T-helper 9 cell (primary cell): ENCODE data around the gene IQCB1.
"Not testable (repeated sequence)": the region's sequence is repeated elsewhere in the genome, so short reads cannot be mapped to it uniquely, and the experiment has no call there.

Experiments
- DNase-seq: peaks from one replicate; pipeline ENCODE4 v3.0.0-alpha.2; 2020

The IQCB1 gene

DNA sequence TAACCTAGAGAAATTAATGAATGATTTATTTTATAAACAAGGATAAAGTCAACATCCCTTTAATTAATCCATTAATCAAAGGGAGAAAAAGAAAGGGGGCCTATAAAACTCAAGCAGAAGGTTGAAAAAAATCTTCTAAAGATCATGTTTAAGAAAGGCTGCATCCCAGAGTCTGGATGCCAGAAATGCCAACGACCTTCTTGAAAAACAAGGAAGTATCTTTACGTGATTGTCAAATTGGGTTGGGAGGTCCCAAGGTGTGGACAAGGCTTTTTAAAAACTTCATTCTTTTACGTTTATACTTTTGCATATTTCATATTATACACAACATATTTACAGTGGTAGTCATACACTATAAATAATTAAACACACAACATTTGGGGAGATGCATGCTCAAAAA, 86.9 kb downstream of the IQCB1 start:
- DNase-seq = no peak

DNA sequence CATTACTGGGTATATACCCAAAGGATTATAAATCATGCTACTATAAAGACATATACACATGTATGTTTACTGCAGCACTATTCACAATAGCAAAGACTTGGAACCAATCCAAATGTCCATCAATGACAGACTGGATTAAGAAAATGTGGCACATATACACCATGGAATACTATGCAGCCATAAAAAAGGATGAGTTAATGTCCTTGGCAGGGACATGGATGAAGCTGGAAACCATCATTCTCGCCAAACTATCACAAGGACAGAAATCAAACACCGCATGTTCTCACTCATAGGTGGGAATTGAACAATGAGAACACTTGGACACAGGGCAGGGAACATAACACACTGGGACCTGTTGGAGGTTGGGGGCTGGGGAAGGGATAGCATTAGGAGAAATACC, 91.8 kb downstream of the IQCB1 start:
- DNase-seq = not testable (repeated sequence)

- DNase-seq = no peak
Observed at GRCh38 chr3:121740896-121741295, 94.0 kb downstream of the IQCB1 start.

GRCh38 chr3:121739902-121740301, 95.0 kb downstream of the IQCB1 start:
- DNase-seq = no peak

- DNase-seq = no peak
Observed at GRCh38 chr3:121737644-121738043, 97.2 kb downstream of the IQCB1 start.

DNA sequence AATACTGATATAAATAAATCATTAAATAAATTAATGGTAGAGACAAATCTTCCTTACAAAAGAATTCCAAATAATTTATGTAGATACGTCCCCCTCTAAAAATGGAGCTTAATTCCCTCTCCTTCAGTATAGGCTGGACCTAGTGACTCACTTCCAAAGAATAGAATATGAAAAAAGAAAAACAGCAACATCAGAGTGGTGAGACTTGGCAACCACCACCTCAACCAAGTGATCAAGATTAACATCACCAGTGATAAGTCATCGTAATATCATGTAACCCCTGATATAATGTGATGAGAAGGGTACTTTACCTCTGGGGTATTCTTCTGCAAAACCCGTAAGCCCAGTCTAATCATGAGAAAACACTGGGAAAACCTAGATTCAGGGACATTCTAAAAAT, 98.7 kb downstream of the IQCB1 start:
- no peak for DNase-seq

DNA sequence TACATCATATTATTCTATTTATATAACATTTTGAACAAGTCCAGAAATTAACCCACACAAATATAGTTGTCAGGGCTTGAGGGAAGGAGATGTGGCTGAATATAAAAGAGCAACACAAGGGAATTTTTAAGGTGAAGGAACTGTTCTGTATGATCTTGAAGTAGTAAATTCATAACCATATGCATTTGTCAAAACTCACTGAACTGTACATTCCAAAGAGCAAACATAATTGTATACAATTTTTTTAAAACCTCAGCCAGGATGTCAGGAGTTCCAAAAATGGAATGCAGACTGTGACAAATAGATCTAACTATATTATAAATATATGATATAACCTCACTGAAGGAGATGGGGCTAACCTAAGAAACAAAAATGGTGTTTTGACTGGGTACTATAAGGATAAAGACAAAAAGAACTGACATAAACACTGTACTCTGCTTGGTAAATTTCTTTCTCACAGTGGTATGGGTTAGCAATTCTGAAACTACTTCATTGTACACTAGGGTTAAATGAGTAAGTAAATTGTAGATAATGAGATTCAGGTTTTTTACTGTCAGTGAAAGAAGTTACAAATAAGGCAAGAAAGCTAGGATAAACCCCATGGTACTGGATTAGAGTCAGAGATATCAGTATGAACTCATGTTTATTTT, 99.7 kb downstream of the IQCB1 start:
- DNase-seq = no peak

GRCh38 chr3:121730940-121731687, 103.7 kb downstream of the IQCB1 start:
- no peak for DNase-seq

DNA sequence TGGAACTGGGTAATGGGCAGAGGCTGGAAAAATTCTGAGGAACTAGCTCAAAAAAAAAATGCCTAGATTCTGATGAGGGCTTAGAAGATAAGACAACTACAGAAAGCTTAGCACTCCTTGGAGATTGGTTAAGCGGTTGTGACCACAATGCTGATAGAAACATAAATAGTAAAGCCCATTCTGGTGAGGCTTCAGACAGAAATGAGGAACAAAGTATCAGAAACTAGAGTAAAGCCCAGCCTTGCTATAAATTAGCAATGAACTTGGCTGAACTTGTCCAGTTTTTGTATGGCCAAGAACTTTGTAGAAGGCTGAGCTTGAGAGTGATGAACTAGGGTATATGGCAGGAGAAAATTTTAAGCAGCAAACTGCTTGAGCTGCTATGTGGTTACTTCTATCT, 110.7 kb downstream of the IQCB1 start:
- DNase-seq = no peak

DNA sequence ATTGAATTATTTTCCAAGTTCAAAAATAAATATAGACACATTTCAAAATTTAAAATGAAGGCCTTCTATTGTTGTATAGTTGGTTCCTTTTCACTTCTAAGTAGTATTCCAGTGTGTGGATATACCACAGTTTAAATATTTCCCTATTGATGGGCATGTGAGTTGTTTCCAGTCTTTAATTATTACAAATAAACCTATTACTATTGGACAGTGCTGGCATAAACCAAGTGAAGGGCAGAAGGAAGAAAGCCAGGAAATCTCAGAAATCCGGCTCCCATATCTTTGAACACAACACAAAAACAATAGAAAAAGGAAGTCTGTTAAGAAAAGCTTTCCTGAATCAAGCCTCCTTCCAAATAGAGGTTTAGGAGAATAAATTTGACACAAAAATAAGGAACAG, 111.4 kb downstream of the IQCB1 start:
- no peak for DNase-seq

DNA sequence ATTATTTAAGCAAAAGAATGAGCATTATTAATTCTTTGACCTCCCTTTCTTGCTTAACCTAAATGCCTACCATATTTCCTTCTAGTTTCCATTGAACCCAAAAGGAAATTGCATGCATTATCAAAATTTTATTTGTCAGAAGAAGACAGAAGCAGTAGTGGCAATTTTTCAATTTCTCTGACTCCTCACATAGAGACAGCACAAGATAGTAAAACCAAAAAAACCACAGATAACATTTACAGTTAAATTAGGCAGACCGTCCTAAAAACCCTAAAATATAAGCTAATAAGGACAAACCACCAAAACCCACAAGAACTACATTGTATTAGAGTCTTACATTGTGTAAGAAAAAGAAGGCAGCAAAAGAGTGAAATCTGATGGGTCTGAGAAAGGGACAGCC, 112.4 kb downstream of the IQCB1 start:
- no peak for DNase-seq

DNA sequence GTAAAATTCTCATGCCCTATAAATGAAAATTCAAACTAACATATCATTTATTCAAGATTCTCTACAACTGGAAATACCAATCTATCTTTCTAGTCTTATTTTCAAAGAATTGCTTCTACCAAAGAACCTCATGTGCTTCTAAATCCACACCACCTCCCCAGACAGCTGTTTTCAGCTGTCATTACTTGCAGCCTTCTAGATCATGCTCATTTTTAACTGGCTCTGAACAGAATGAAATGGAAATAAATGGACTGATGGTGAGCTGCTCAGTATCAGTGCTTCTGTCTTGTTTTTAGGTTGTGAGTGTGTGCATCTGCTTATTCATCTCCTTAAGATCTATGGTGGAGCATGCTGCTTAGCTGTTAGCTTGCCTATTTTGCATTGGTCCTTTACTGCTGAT, 114.7 kb downstream of the IQCB1 start:
- no peak for DNase-seq
